Measurements from ENCODE around the gene NCAPD2. TPM values are rescaled to one million over a fixed set of nuclear protein-coding genes. Genes with fewer than 3 reads are reported as not detected.

The NCAPD2 gene, protein sequence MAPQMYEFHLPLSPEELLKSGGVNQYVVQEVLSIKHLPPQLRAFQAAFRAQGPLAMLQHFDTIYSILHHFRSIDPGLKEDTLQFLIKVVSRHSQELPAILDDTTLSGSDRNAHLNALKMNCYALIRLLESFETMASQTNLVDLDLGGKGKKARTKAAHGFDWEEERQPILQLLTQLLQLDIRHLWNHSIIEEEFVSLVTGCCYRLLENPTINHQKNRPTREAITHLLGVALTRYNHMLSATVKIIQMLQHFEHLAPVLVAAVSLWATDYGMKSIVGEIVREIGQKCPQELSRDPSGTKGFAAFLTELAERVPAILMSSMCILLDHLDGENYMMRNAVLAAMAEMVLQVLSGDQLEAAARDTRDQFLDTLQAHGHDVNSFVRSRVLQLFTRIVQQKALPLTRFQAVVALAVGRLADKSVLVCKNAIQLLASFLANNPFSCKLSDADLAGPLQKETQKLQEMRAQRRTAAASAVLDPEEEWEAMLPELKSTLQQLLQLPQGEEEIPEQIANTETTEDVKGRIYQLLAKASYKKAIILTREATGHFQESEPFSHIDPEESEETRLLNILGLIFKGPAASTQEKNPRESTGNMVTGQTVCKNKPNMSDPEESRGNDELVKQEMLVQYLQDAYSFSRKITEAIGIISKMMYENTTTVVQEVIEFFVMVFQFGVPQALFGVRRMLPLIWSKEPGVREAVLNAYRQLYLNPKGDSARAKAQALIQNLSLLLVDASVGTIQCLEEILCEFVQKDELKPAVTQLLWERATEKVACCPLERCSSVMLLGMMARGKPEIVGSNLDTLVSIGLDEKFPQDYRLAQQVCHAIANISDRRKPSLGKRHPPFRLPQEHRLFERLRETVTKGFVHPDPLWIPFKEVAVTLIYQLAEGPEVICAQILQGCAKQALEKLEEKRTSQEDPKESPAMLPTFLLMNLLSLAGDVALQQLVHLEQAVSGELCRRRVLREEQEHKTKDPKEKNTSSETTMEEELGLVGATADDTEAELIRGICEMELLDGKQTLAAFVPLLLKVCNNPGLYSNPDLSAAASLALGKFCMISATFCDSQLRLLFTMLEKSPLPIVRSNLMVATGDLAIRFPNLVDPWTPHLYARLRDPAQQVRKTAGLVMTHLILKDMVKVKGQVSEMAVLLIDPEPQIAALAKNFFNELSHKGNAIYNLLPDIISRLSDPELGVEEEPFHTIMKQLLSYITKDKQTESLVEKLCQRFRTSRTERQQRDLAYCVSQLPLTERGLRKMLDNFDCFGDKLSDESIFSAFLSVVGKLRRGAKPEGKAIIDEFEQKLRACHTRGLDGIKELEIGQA (N-terminal part only)
- 10 to 100 TPM; 62.2 to 76.7 (median 70.6) TPM for polyA plus RNA-seq (ENCODE audit: insufficient read length in 3 of 3)
- long read RNA-seq, donor 1, full-length matches to known transcripts, result 1 of 1 reads
- long read RNA-seq, donor 1, partial matches to known transcripts, result 0 of 1 reads
- long read RNA-seq, donor 1, other reads (novel, unspliced or antisense), result 0 of 1 reads
- long read RNA-seq, donor 2, full-length matches to known transcripts, result 2 of 2 reads
- long read RNA-seq, donor 2, partial matches to known transcripts, result 0 of 2 reads
- long read RNA-seq, donor 2, other reads (novel, unspliced or antisense), result 0 of 2 reads
- long read RNA-seq, donor 3, full-length matches to known transcripts, result 1 of 1 reads
- long read RNA-seq, donor 3, partial matches to known transcripts, result 0 of 1 reads
- long read RNA-seq, donor 3, other reads (novel, unspliced or antisense), result 0 of 1 reads
- long read RNA-seq, donor 4, full-length matches to known transcripts, result 4 of 4 reads
- long read RNA-seq, donor 4, partial matches to known transcripts, result 0 of 4 reads
- long read RNA-seq, donor 4, other reads (novel, unspliced or antisense), result 0 of 4 reads
- long read RNA-seq, donor 5, result 0 reads
- long read RNA-seq, donor 6, full-length matches to known transcripts, result 3 of 13 reads
- long read RNA-seq, donor 6, partial matches to known transcripts, result 10 of 13 reads
- long read RNA-seq, donor 6, other reads (novel, unspliced or antisense), result 0 of 13 reads
- long read RNA-seq, donor 7, full-length matches to known transcripts, result 3 of 340 reads
- long read RNA-seq, donor 7, partial matches to known transcripts, result 55 of 340 reads
- long read RNA-seq, donor 7, other reads (novel, unspliced or antisense), result 282 of 340 reads
- long read RNA-seq, donor 8, full-length matches to known transcripts, result 2 of 14 reads
- long read RNA-seq, donor 8, partial matches to known transcripts, result 12 of 14 reads
- long read RNA-seq, donor 8, other reads (novel, unspliced or antisense), result 0 of 14 reads
- long read RNA-seq, donor 9, full-length matches to known transcripts, result 6 of 12 reads
- long read RNA-seq, donor 9, partial matches to known transcripts, result 6 of 12 reads
- long read RNA-seq, donor 9, other reads (novel, unspliced or antisense), result 0 of 12 reads
- long read RNA-seq, donor 10, full-length matches to known transcripts, result 2 of 13 reads
- long read RNA-seq, donor 10, partial matches to known transcripts, result 11 of 13 reads
- long read RNA-seq, donor 10, other reads (novel, unspliced or antisense), result 0 of 13 reads
- long read RNA-seq, donor 11, full-length matches to known transcripts, result 1 of 6 reads
- long read RNA-seq, donor 11, partial matches to known transcripts, result 5 of 6 reads
- long read RNA-seq, donor 11, other reads (novel, unspliced or antisense), result 0 of 6 reads
- long read RNA-seq, donor 12, full-length matches to known transcripts, result 2 of 13 reads
- long read RNA-seq, donor 12, partial matches to known transcripts, result 11 of 13 reads
- long read RNA-seq, donor 12, other reads (novel, unspliced or antisense), result 0 of 13 reads
- long read RNA-seq, donor 13, full-length matches to known transcripts, result 1 of 400 reads
- long read RNA-seq, donor 13, partial matches to known transcripts, result 384 of 400 reads
- long read RNA-seq, donor 13, other reads (novel, unspliced or antisense), result 15 of 400 reads
- long read RNA-seq, donor 14, result 0 reads
- long read RNA-seq, donor 15, full-length matches to known transcripts, result 3 of 9 reads
- long read RNA-seq, donor 15, partial matches to known transcripts, result 6 of 9 reads
- long read RNA-seq, donor 15, other reads (novel, unspliced or antisense), result 0 of 9 reads
- long read RNA-seq, donor 16, full-length matches to known transcripts, result 2 of 2 reads
- long read RNA-seq, donor 16, partial matches to known transcripts, result 0 of 2 reads
- long read RNA-seq, donor 16, other reads (novel, unspliced or antisense), result 0 of 2 reads

DNA sequence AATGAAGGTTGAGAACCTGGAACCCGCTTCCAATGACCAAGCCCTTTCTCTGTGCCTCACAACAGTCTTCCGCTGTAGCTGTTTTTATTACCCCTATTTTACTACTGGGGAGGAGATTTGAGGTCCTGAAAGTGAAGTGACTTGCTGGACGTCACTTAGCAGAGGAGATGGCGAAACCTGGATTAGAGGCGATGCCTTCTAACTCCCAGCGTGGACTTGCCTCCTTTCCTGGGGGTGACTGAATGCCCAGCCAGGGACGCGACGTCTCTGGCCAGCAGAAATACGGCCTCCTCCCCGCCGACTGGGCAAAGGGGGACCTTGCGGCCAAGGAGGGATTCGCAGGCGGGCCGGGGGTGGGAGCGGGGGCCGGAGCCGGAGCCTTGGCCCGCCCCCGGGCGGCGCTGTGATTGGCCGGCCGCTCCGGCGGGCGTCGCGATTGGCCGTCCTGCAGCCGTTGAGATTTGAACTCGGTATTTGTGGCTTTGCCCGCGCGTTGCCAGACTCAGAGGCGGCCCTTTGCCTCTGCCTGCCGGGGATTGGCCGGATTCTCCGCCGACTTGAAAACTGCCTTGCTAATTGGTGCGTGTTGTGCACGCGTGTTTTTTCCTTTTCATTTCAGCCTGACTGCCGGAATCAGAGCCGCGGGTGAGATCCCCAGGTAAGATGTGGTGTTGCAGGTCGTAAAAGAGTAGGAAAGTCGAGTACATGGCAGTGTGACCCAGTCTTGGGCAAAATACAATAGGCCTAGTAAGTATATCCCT, at the start of gene NCAPD2:
NCAPD2 (plus strand) TSS at position 606 of the 761 bp plus-strand sequence. CDS start 997 bp downstream, outside the sequence.
- DNase-seq, result peak; percentile 95

GRCh38 chr12:6444704-6445688, 48.9 kb upstream of the NCAPD2 start, which contains the start of gene CD27:
CD27 (plus strand) TSS chr12:6444955; CDS start chr12:6445096, 141 bp downstream.
- no peak for DNase-seq

DNA sequence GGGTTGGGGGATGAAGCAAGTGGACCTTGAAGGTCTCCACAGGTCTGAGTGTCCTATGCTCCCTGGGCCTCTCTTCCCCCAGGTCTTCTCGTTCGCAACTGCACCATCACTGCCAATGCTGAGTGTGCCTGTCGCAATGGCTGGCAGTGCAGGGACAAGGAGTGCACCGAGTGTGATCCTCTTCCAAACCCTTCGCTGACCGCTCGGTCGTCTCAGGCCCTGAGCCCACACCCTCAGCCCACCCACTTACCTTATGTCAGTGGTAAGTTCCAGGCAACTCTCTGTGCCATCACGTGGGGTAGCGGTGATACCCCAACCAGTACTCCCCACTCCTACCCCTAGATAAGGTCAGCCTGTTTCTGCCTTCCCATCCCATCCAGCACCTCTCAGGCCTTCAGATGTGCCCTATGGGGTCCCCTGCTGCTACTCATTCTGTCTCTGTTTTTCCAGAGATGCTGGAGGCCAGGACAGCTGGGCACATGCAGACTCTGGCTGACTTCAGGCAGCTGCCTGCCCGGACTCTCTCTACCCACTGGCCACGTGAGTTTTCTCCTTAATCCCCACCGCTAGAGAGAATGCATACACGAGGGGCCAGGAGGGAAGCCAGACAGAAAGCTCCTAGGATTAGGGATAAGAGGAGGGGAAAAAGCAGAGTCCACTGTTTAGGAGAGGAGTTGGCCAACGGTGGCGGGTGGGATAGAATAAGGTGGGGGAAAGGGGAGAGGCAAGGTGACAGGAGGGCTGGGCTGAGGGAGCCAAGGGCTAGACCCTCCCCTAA, 43.6 kb upstream of the NCAPD2 start:
- no peak for DNase-seq

DNA sequence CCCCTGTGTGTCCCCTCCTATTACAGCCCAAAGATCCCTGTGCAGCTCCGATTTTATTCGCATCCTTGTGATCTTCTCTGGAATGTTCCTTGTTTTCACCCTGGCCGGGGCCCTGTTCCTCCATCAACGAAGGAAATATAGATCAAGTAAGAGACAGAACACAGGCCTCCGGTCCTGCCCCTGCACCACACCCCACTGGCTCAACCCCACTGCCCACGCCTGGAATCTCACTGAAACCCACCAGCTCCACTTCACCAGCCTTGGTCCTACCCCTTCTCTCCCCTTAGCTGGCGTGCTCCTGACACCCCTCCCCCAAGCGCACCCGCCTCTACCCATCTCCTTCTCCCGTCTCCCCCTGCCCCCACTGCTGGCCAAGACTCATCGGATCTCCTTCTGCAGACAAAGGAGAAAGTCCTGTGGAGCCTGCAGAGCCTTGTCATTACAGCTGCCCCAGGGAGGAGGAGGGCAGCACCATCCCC, 43.0 kb upstream of the NCAPD2 start:
- peak; percentile 21 for DNase-seq

GRCh38 chr12:6451348-6452244, 42.3 kb upstream of the NCAPD2 start, which contains the start of gene TAPBPL:
TAPBPL (plus strand) TSS chr12:6452042; CDS start chr12:6452249, 207 bp downstream.
- DNase-seq, result peak; percentile 84

GRCh38 chr12:6452245-6452943, 41.5 kb upstream of the NCAPD2 start:
- DNase-seq, result peak; percentile 30

DNA sequence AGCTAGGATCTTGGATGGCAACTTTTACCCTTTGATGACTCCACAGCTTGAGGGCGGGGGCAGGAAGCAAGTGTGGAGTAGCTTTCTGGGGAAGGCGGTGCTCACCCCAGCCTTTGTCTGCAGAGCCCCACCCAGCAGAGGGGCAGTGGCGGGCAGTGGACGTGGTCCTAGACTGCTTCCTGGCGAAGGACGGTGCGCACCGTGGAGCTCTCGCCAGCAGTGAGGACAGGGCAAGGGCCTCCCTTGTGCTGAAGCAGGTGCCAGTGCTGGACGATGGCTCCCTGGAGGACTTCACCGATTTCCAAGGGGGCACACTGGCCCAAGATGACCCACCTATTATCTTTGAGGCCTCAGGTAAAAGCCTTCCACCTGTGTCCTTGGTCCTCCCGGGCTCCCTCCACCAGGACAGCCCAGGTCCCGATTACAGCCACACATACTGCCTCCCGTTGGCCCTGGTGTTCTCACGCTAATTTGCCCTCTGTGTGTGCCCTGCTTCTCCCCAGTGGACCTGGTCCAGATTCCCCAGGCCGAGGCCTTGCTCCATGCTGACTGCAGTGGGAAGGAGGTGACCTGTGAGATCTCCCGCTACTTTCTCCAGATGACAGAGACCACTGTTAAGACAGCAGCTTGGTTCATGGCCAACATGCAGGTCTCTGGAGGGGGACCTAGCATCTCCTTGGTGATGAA, 40.8 kb upstream of the NCAPD2 start:
- no peak for DNase-seq

- DNase-seq, result no peak
Observed at GRCh38 chr12:6457220-6457945, 36.5 kb upstream of the NCAPD2 start.

- DNase-seq, result no peak
Observed at GRCh38 chr12:6458281-6459003, 35.5 kb upstream of the NCAPD2 start.

- no peak for DNase-seq
Observed at GRCh38 chr12:6459004-6459337, 34.9 kb upstream of the NCAPD2 start.
